Aorta (tissue), 5 donors: Measurements from ENCODE around the gene ATP2B3. TPM values are rescaled to one million over a fixed set of nuclear protein-coding genes. Genes with fewer than 3 reads are reported as not detected.
A peak's percentile ranks its signal among the peaks of the same experiment; 100 is the strongest.

Source experiments
- ATAC-seq: fragments of 200-7000 bp; cut with Tn5 transposase; one replicate; pipeline ENCODE4 v1.9.1; 2022; ENCODE audit warnings: moderate library complexity; ENCODE audit not compliant: low FRiP score
- DNase-seq, 2 donors: peaks; one replicate each; pipeline ENCODE4 v3.0.0-alpha.2; 2020
- H3K27ac ChIP-seq, 2 donors: one replicate each; pipeline ENCODE4 v1.5.1; 2013; ENCODE audit warnings: low read length in 2 of 2, mild to moderate bottlenecking in 2 of 2, moderate library complexity in 2 of 2, control low read depth in 1 of 2, inconsistent platforms in 1 of 2, low read depth in 1 of 2
- H3K27me3 ChIP-seq, 2 donors: one replicate each; pipeline ENCODE4 v1.6.1; 2013; ENCODE audit warnings: control low read depth in 1 of 2, low read length in 1 of 2, mild to moderate bottlenecking in 1 of 2, moderate library complexity in 1 of 2; ENCODE audit not compliant: insufficient read depth in 2 of 2, control insufficient read depth in 1 of 2
- H3K36me3 ChIP-seq, 2 donors: one replicate each; pipeline ENCODE4 v1.6.1; 2013; ENCODE audit warnings: control low read depth in 1 of 2, low read length in 1 of 2, mild to moderate bottlenecking in 1 of 2; ENCODE audit not compliant: insufficient read depth in 2 of 2, control insufficient read depth in 1 of 2
- H3K4me1 ChIP-seq, 2 donors: one replicate each; pipeline ENCODE4 v1.6.1; 2013; ENCODE audit warnings: low read length in 2 of 2, control low read depth in 1 of 2, mild to moderate bottlenecking in 1 of 2, moderate library complexity in 1 of 2; ENCODE audit not compliant: insufficient read depth in 2 of 2, control insufficient read depth in 1 of 2
- H3K4me3 ChIP-seq, 2 donors: one replicate each; pipeline ENCODE4 v1.5.1; 2013; ENCODE audit warnings: low read length in 2 of 2, control low read depth in 1 of 2, mild to moderate bottlenecking in 1 of 2
- H3K9me3 ChIP-seq: one replicate; pipeline ENCODE4 v1.6.1; 2013; ENCODE audit warnings: mild to moderate bottlenecking, low read length; ENCODE audit not compliant: control insufficient read depth
- WGBS, 2 donors: extraction: QIAGEN DNeasy Blood & Tissue Kit; methylation state at CpG; one replicate each; pipeline ENCODE4 v1.1.7; 2013; 5-methylcytosine and 5-hydroxymethylcytosine counted together
- intact Hi-C, 2 donors: fragments of 100-400 bp; cut with DNase I; formaldehyde crosslinking; loops; one replicate each; pipeline versions ENCODE4 v1.14.2 to v1.15.0; 2022
- polyA plus RNA-seq, 2 donors: library from polyadenylated mRNA; stranded (reverse); fragments of 200-250 nt; gene quantifications; one replicate each; pipeline ENCODE4 v1.2.3, GENCODE V29; 2013
- total RNA-seq, 2 donors: library from RNA; stranded (reverse); fragmentation: NEBNext Ultra II Directional; extraction: Animal tissue kit (Norgen Biotek cat#: 25700); gene quantifications; one replicate each; pipeline ENCODE4 v1.2.1, GENCODE V29; 2021
- donor health status: healthy with polysubstance abuse.
- donor health status: Bipolar disorder and iron deficiency.
- donor health status: DM: no; HTN: no; CAD: no.
- donor health status: DM: no; HTN: no; CAD: no.
- donor health status: DM: yes; HTN: yes; CAD: no.

Gene ATP2B3
- total and polyA plus RNA-seq, 4 donors = 0.19 to 0.27 (median 0.20) TPM; not detected in 1

GRCh38 chrX:153623310-153624029 is 106.0 kb downstream of the ATP2B3 start:
- Histone ChIP-seq H3K36me3 (no peaks in the 10 kb centered on the region), H3K4me1 (no peaks in the 10 kb centered on the region), H3K9me3 (no peaks in the 10 kb centered on the region), H3K27ac (no peak overlapping the region), H3K27me3 (no peaks in the 10 kb centered on the region), H3K4me3 (no peak overlapping the region)
- peak in 1 of 2 donors; percentile 60 for DNase-seq
- intact Hi-C loops = no loop called here
- 72 to 74% methylated on average over 16 of the region's 16 CpGs for WGBS, 2 donors
- no peak for ATAC-seq

GRCh38 chrX:153624196-153625091 is 107.0 kb downstream of the ATP2B3 start:
- intact Hi-C loops = no loop called here
- ATAC-seq (no peak), DNase-seq (peak; percentile 40 to 51)
- H3K9me3 ChIP-seq = no peaks in the 10 kb centered on the region
- H3K27ac ChIP-seq = no peak overlapping the region
- H3K36me3 ChIP-seq = no peaks in the 10 kb centered on the region
- H3K4me3 ChIP-seq = no peak overlapping the region
- H3K4me1 ChIP-seq = no peaks in the 10 kb centered on the region
- 83 to 85% methylated on average over 14 to 15 of the region's 15 CpGs for WGBS, 2 donors
- no peaks in the 10 kb centered on the region for H3K27me3 ChIP-seq

- ATAC-seq (no peak), DNase-seq (peak in 1 of 2 donors; percentile 49)
- no peaks in the 10 kb centered on the region for H3K36me3 ChIP-seq
- no peak overlapping the region for H3K4me3 ChIP-seq
- no peaks in the 10 kb centered on the region for H3K27me3 ChIP-seq
- intact Hi-C loops = no loop called here
- WGBS, 2 donors = 85 to 91% methylated on average over 15 to 21 of the region's 21 CpGs
- H3K4me1 ChIP-seq = no peaks in the 10 kb centered on the region
- no peak overlapping the region for H3K27ac ChIP-seq
- no peaks in the 10 kb centered on the region for H3K9me3 ChIP-seq
These were observed 108.0 kb downstream of the ATP2B3 start for GRCh38 chrX:153625271-153626024.

GRCh38 chrX:153626025-153626633 is 108.7 kb downstream of the ATP2B3 start:
- no peaks in the 10 kb centered on the region for H3K36me3 ChIP-seq
- H3K27me3 ChIP-seq = no peaks in the 10 kb centered on the region
- no peaks in the 10 kb centered on the region for H3K9me3 ChIP-seq
- ATAC-seq = no peak
- peak in 1 of 2 donors; percentile 57 for DNase-seq
- intact Hi-C loops = no loop called here
- no peaks in the 10 kb centered on the region for H3K4me1 ChIP-seq
- H3K27ac ChIP-seq = no peak overlapping the region
- H3K4me3 ChIP-seq = no peak overlapping the region
- 83 to 92% methylated on average over 13 to 16 of the region's 16 CpGs for WGBS, 2 donors

- no peak overlapping the region for H3K27ac ChIP-seq
- no peak overlapping the region for H3K4me3 ChIP-seq
- 80 to 81% methylated on average over 35 of the region's 35 CpGs for WGBS, 2 donors
- peak; percentile 39 to 69 for DNase-seq
- no peak for ATAC-seq
- no peaks in the 10 kb centered on the region for H3K27me3 ChIP-seq
- no peaks in the 10 kb centered on the region for H3K36me3 ChIP-seq
- intact Hi-C loops = no loop called here
- H3K4me1 ChIP-seq = no peaks in the 10 kb centered on the region
- H3K9me3 ChIP-seq = no peaks in the 10 kb centered on the region
These were observed 109.6 kb downstream of the ATP2B3 start for GRCh38 chrX:153626863-153627674.

GRCh38 chrX:153627675-153628111 is 110.3 kb downstream of the ATP2B3 start:
- intact Hi-C loops = no loop called here
- ATAC-seq = peak; percentile 23
- H3K4me1 ChIP-seq = no peaks in the 10 kb centered on the region
- H3K27me3 ChIP-seq = no peaks in the 10 kb centered on the region
- peak in 1 of 2 donors; percentile 69 for DNase-seq
- WGBS, 2 donors = 41 to 55% methylated on average over 15 of the region's 15 CpGs
- H3K27ac ChIP-seq = no peak overlapping the region
- no peaks in the 10 kb centered on the region for H3K9me3 ChIP-seq
- H3K4me3 ChIP-seq = no peak overlapping the region
- no peaks in the 10 kb centered on the region for H3K36me3 ChIP-seq

- Histone ChIP-seq H3K9me3 (no peaks in the 10 kb centered on the region), H3K4me3 (no peak overlapping the region), H3K27ac (no peak overlapping the region), H3K4me1 (no peaks in the 10 kb centered on the region), H3K36me3 (no peaks in the 10 kb centered on the region), H3K27me3 (no peaks in the 10 kb centered on the region)
- WGBS, 2 donors = 95 to 96% methylated on average over 8 of the region's 8 CpGs
- intact Hi-C loops = no loop called here
- DNase-seq (no peak), ATAC-seq (no peak)
These were observed 110.7 kb downstream of the ATP2B3 start for GRCh38 chrX:153628129-153628528.
